Activated CD8-positive, alpha-beta memory T cell treated with anti-CD3 and anti-CD28 coated beads, Interleukin-2, amount 10 ng/mL, durations not matched to agents 7 days and 5 days (primary cell): ENCODE results near the gene SLCO3A1. TPM values are rescaled to one million over a fixed set of nuclear protein-coding genes. Genes with fewer than 3 reads are reported as not detected.

ENCODE experiments used
- ATAC-seq: fragments of 150-1000 bp; cut with Tn5 transposase; one replicate; pipeline ENCODE4 v1.10.0; 2021; ENCODE audit warnings: moderate library complexity
- CTCF ChIA-PET: fragments of 350-600 bp; sonication (Branson Sonifier 250); formaldehyde crosslinking; loops from one replicate; lab custom pipeline; 2021; ENCODE audit warnings: antibody characterized with exemption; lab: Charles Lee
- DNase-seq: peaks from one replicate; pipeline ENCODE4 v3.0.0-alpha.2; 2020
- H3K27ac Mint-ChIP-seq: one replicate; pipeline ENCODE4 v1.8.0; 2021; ENCODE audit warnings: mild to moderate bottlenecking, mixed read lengths
- H3K27me3 Mint-ChIP-seq: one replicate; pipeline ENCODE4 v1.8.0; 2021; ENCODE audit warnings: mixed read lengths
- H3K36me3 Mint-ChIP-seq: one replicate; pipeline ENCODE4 v1.8.0; 2021; ENCODE audit warnings: mild to moderate bottlenecking, mixed read lengths
- H3K4me1 Mint-ChIP-seq: one replicate; pipeline ENCODE4 v1.8.0; 2021; ENCODE audit warnings: mixed read lengths
- H3K4me3 Mint-ChIP-seq: one replicate; pipeline ENCODE4 v1.8.0; 2021; ENCODE audit warnings: mild to moderate bottlenecking, moderate library complexity, mixed read lengths
- H3K9me3 Mint-ChIP-seq: one replicate; pipeline ENCODE4 v1.8.0; 2022; ENCODE audit warnings: low read depth, mixed read lengths
- total RNA-seq, 2 experiments: library from RNA; stranded (reverse); gene quantifications; one replicate each; pipeline ENCODE4 v1.2.3, GENCODE V29; 2021

Gene SLCO3A1
- total RNA-seq, 2 experiments from 2014 or later: 20.8 to 32.0 TPM

DNA sequence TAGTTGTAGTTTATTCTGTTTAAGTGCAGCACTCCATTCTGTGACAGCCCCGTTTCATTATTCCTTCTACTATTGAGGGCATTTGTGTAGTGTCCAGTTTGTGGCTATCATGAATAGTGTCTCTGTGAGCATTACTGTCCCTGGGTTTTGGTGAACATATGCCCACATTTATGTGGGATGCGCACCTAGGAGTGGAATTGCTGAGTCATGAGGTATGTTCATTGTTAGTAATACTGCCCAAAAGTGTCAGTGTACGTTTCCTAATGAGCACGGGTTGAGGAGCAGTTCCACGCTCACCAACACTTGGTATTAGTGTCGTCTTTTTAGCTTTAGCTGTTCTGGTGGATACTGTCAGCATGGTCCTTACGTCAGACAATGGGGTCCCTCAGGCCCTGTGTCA is 131.8 kb downstream of the SLCO3A1 start:
- H3K4me1 Mint-ChIP-seq: no peaks in the 10 kb centered on the region
- no peak overlapping the region for H3K27ac Mint-ChIP-seq
- H3K36me3 Mint-ChIP-seq: no peaks in the 10 kb centered on the region
- H3K4me3 Mint-ChIP-seq: no peak overlapping the region
- ATAC-seq (no peak), DNase-seq (no peak)
- H3K9me3 Mint-ChIP-seq: no peaks in the 10 kb centered on the region
- H3K27me3 Mint-ChIP-seq: no peaks in the 10 kb centered on the region
- CTCF ChIA-PET: no interaction called here

DNA sequence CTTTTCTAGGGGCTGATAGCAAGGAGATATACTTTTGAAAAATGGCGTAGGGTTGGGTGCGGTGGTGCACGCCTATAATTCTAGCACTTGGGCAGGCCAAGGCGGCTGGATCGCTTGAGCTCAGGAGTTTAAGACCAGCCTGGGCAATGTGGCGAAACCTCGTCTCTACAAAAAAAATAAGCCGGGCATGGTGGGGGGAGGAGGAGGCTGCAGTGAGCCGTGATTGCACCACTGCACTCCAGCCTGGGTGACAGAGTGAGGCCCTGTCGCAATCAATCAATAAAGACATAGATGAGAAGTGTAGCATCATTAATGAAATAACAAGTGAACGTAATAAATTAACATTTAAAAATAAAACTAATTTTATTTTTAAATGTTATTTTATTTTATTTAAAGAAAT is 134.6 kb downstream of the SLCO3A1 start:
- Mint-ChIP-seq H3K27me3 (no peaks in the 10 kb centered on the region), H3K36me3 (no peaks in the 10 kb centered on the region), H3K4me3 (no peak overlapping the region), H3K27ac (no peak overlapping the region), H3K4me1 (no peaks in the 10 kb centered on the region), H3K9me3 (no peaks in the 10 kb centered on the region)
- DNase-seq (no peak), ATAC-seq (no peak)
- CTCF ChIA-PET: no interaction called here

DNA sequence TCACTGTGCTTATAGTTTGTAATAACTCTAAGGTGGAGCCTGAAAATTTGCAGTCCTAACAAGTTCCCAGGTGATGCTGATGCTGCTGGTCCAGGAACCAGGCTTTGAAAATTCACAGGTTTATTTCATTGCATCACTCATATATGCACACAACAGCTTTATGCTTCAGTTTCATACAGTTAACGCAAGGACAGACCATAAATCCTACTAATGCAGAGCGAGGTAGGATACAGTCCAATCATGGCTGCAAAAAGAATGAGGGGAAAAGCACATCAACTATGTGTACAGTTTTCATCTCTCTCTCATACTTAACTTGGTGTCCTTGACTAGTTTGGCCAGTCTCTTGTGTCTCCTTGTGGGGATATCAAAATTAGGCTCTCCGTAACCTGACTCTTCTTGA is 135.1 kb downstream of the SLCO3A1 start:
- Mint-ChIP-seq H3K27me3 (no peaks in the 10 kb centered on the region), H3K4me1 (no peaks in the 10 kb centered on the region), H3K36me3 (no peaks in the 10 kb centered on the region), H3K4me3 (no peak overlapping the region), H3K27ac (no peak overlapping the region), H3K9me3 (no peaks in the 10 kb centered on the region)
- ATAC-seq (no peak), DNase-seq (no peak)
- CTCF ChIA-PET: no interaction called here

DNA sequence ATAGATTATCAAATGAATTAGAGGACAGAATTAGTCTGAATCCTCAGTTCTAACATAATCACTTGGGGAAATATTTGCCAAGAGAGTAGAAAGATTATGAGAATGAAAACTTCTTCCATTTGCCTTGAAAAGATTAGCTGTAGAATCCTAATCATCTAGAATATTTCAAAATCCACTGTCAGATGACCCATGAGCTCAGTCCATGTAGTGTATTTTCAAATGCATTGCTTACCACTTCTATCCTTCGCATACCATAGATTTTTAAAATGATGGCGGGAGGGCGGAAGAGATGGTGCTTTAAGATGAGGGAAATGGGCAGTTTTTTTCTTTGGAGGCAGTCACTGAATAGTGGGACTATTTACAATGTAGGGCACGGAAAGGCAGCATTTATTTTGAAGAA is 136.3 kb downstream of the SLCO3A1 start:
- CTCF ChIA-PET: no interaction called here

DNA sequence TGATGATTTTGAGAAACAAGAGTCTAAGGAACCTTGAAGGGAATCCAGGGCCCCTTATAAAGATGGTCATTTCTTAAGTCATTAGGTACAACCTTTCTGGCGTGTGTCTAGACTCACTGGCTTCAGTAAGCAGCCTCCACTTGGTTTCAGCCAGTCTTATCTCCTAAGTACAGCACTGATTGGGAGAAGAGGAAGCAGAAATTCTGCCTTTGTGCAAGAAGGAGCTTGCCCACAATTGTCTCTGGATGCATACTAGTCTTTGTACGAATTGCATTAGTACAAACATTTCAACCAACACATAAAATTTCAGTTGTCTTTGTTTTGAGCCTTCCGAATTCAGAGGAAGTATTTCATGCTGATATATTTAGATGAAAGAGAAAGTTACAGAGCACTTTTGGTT is 139.4 kb downstream of the SLCO3A1 start:
- H3K36me3 Mint-ChIP-seq: no peaks in the 10 kb centered on the region
- H3K27ac Mint-ChIP-seq: no peak overlapping the region
- CTCF ChIA-PET: no interaction called here
- no peak overlapping the region for H3K4me3 Mint-ChIP-seq
- no peaks in the 10 kb centered on the region for H3K9me3 Mint-ChIP-seq
- no peak for DNase-seq
- ATAC-seq: no peak
- no peaks in the 10 kb centered on the region for H3K4me1 Mint-ChIP-seq
- no peaks in the 10 kb centered on the region for H3K27me3 Mint-ChIP-seq

More for the DNA sequence above, 136.3 kb downstream of the SLCO3A1 start:
- Mint-ChIP-seq H3K36me3 (no peaks in the 10 kb centered on the region), H3K9me3 (no peaks in the 10 kb centered on the region), H3K4me3 (no peak overlapping the region), H3K4me1 (no peaks in the 10 kb centered on the region), H3K27ac (no peak overlapping the region), H3K27me3 (no peaks in the 10 kb centered on the region)
- no peak for DNase-seq
- ATAC-seq: no peak

DNA sequence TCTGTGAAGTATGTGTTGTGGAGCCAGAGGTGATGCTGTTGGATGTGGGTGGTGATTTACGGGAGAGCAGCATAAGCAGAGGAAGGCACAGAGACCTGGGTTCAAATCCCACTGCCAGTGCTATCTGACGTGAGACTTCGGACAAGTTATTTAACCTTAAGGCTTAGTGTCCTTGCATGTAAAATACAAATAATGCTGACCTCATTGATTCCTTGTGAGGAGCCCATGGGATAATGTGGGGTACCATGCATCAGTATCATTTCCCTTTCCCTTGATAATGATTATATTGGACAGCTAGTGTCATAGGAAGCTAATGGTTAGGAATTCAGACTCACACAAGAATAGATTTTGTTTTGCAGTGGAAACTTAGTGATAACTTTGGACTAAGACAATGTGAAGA is 141.6 kb downstream of the SLCO3A1 start:
- Mint-ChIP-seq H3K4me3 (no peak overlapping the region), H3K4me1 (no peaks in the 10 kb centered on the region), H3K36me3 (no peaks in the 10 kb centered on the region), H3K9me3 (no peaks in the 10 kb centered on the region), H3K27me3 (no peaks in the 10 kb centered on the region), H3K27ac (no peak overlapping the region)
- ATAC-seq (no peak), DNase-seq (no peak)
- CTCF ChIA-PET: no interaction called here

DNA sequence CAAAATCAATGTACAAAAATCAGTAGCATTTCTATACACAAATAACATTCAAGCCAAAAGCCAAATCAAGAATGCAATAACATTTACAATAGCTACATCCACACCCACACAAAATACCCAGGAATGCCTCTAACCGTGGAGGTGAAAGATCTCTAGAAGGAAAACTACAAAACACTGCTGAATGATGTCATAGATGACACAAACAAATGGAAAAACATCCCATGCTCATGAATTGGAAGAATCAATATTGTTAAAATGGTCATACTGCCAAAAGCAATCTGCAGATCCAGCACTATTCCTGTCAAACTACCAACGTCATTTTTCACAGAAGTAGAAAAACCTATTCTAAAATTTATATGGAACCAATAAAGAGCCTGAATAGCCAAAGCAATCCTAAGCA is 143.7 kb downstream of the SLCO3A1 start:
- no peak overlapping the region for H3K4me3 Mint-ChIP-seq
- ATAC-seq: no peak
- no peaks in the 10 kb centered on the region for H3K4me1 Mint-ChIP-seq
- H3K27me3 Mint-ChIP-seq: no peaks in the 10 kb centered on the region
- H3K36me3 Mint-ChIP-seq: no peaks in the 10 kb centered on the region
- no peaks in the 10 kb centered on the region for H3K9me3 Mint-ChIP-seq
- DNase-seq: no peak
- CTCF ChIA-PET: no interaction called here
- no peak overlapping the region for H3K27ac Mint-ChIP-seq

DNA sequence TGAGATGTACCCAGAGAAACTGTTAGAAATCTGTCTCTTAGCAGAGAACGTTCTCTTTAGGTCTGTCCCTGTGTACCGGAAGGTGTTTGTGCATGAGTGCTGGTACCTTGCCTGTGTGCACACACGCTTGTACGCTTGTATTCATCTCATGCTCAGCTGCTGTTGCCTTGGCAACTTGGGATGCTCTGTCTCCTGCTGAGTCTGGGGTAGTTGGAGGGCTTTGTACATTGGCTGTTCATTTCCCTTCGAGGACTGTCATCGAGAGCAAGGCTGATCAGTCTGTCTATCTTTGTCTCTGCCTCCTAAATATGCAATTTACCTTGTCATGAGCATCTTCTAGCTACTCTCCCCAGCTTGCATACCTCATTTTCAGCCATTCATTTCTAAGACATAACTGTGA is 147.2 kb downstream of the SLCO3A1 start:
- H3K27ac Mint-ChIP-seq: no peak overlapping the region
- ATAC-seq: no peak
- H3K4me1 Mint-ChIP-seq: peaks cover 2% of the 10 kb centered on the region
- H3K4me3 Mint-ChIP-seq: no peak overlapping the region
- CTCF ChIA-PET: no interaction called here
- no peak for DNase-seq
- no peaks in the 10 kb centered on the region for H3K27me3 Mint-ChIP-seq
- no peaks in the 10 kb centered on the region for H3K9me3 Mint-ChIP-seq
- no peaks in the 10 kb centered on the region for H3K36me3 Mint-ChIP-seq

DNA sequence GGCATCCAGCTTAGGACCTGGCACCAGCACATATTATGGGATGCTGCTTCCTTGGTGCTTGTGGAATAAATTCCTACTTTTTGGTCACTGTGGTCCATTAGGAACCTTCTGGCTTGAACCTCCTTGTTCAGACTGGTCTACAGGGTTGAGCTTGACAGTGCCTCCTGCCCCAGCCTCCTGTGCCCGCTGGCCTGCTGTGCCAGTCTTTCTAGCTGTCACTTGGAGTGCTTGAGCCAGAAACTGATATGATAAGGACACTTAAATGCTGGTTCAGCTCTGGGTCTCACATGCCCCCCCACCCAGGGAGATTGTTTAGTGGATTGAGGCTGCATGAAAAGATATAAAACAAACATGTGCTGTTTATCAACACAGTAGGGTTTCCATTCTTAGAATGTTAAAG is 147.8 kb downstream of the SLCO3A1 start:
- Mint-ChIP-seq H3K27me3 (no peaks in the 10 kb centered on the region), H3K4me3 (no peak overlapping the region), H3K9me3 (no peaks in the 10 kb centered on the region), H3K36me3 (no peaks in the 10 kb centered on the region), H3K27ac (no peak overlapping the region), H3K4me1 (peaks cover 2% of the 10 kb centered on the region)
- ATAC-seq (no peak), DNase-seq (no peak)
- CTCF ChIA-PET: no interaction called here

DNA sequence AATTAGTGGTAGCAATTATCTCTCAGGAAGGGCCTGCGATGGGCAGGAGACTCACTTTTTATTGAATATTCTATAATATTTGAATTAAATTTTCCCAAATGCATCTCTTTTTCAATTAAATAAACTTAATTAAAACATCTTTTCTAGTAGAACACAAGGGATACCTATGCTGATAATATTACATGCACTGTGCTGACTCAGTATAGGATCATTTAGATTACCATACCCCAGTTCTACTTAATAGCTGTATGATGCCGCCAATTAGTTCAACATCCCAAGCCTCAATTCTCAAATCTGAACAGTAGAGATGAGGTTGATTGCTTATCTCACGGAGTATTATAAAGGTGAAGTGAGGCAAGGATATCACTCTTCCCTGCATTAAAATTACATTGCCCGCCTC is 149.2 kb downstream of the SLCO3A1 start:
- peaks cover 2% of the 10 kb centered on the region for H3K4me1 Mint-ChIP-seq
- no peaks in the 10 kb centered on the region for H3K27me3 Mint-ChIP-seq
- no peak overlapping the region for H3K27ac Mint-ChIP-seq
- H3K9me3 Mint-ChIP-seq: no peaks in the 10 kb centered on the region
- CTCF ChIA-PET: no interaction called here
- ATAC-seq: no peak
- no peak overlapping the region for H3K4me3 Mint-ChIP-seq
- H3K36me3 Mint-ChIP-seq: no peaks in the 10 kb centered on the region
- no peak for DNase-seq

DNA sequence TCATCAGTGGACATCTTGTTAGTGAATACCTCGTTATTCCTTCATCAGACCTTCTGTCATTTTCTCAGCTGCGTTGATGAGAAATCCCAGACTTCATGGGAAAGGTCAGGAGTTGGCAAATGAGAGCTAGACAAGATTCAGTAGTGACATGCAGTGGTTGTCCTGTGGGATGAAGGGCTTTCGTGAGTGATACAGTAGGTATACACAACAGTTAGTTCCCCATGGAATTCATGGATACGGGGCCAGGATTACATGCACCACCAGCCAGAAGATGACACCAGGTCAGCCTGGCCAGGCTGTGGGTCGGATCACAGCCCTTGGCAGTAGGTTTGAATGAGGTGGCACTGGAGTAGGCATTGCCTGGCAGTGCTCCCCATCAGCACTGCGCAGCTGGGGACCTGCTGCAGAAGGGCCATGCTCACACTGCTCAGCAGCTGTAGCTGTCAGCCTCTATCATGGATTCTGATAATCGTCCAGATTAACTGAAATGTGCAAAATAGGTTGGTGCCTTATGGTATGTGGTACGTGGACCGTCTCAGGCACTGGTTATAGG is 150.1 kb downstream of the SLCO3A1 start:
- DNase-seq: no peak
- CTCF ChIA-PET: no interaction called here
- Mint-ChIP-seq H3K27ac (no peak overlapping the region), H3K9me3 (no peaks in the 10 kb centered on the region), H3K36me3 (no peaks in the 10 kb centered on the region), H3K27me3 (no peaks in the 10 kb centered on the region), H3K4me3 (no peak overlapping the region), H3K4me1 (peaks cover 8% of the 10 kb centered on the region)
- no peak for ATAC-seq

DNA sequence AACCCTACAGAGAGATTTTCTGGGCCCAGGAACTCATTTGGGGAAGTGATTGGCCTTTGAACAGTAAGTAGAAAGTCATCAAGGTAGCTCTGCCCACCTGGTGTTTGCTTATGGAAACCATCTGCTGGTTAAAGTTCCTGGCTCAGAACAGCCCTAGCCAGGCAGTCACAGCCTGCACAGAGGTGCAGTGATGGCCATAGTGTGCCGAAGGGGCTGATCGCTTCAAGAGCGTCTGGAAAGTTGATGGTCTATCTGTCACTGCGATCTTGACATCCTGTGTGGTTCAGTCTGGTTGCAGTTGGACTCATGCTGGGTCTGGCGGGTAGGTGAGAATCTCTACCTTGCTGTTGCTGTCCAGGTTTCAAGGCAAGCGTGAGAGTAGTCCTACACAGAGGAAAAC is 151.6 kb downstream of the SLCO3A1 start:
- Mint-ChIP-seq H3K36me3 (no peaks in the 10 kb centered on the region), H3K27me3 (no peaks in the 10 kb centered on the region), H3K4me1 (peaks cover 20% of the 10 kb centered on the region), H3K27ac (no peak overlapping the region), H3K4me3 (no peak overlapping the region), H3K9me3 (no peaks in the 10 kb centered on the region)
- DNase-seq: no peak
- no peak for ATAC-seq
- CTCF ChIA-PET: no interaction called here

DNA sequence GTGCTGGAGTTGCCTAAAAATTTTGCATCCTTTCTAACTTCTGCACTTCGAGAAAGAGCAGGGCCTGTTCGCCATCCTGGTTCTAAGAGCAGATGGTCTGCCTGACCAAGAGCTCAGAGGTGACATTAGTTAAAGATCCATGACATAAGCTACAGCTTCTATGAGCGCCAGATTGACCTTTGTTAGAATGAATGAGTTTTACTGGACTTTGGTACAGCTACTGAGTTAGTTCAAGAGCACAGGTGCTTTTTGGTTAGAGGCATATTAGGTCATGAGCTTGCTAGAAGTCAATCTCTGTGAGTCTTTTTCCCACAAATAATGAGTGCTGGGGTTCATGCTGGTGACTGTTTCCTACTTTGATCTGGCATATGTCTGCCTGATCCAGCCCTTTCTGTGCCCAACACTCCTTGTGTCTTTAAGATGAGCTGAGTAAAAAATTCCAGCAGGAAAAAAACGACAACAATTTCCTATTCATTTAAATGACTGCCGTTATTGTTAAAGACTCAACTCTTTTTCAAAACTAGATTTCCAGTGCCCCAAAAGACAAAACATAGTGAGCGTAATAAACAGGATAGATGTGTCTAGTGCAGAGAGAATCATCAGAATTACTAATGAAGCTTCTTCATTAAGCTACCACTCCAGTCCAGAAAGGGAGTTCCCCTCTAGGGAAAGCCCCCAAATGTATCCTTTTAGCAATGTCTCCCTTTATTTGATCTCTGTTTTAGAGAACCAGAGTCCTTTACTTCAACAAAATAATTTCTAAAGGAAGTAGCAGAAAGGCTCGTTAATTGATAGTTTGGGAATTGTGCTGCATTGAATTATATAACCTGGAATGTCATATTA is 152.9 kb downstream of the SLCO3A1 start:
- CTCF ChIA-PET: no interaction called here
- Mint-ChIP-seq H3K9me3 (no peaks in the 10 kb centered on the region), H3K4me3 (no peak overlapping the region), H3K4me1 (peaks cover 22% of the 10 kb centered on the region), H3K27ac (no peak overlapping the region), H3K36me3 (no peaks in the 10 kb centered on the region), H3K27me3 (no peaks in the 10 kb centered on the region)
- ATAC-seq (no peak), DNase-seq (no peak)

DNA sequence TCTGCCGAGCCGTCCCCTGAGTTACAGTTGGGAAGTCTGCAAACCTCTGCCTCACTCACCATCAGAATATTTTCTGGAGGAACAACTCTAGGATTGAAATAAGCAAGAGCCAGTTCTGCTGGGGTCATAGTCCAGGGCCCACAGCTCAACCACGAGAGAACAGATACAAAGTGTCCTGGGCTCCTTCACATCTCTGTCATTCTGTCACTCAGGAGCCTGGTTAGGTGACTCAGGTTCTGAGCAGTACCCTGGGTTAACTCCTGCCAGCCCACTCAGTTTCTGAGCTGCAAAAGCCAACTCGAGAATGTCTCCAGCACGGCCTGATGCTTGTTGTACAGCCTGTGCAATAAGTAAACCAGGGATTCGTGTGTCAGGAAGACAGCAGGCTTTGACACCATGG is 155.7 kb downstream of the SLCO3A1 start:
- Mint-ChIP-seq H3K4me3 (no peak overlapping the region), H3K27ac (no peak overlapping the region), H3K27me3 (no peaks in the 10 kb centered on the region), H3K4me1 (peaks cover 37% of the 10 kb centered on the region), H3K9me3 (no peaks in the 10 kb centered on the region), H3K36me3 (no peaks in the 10 kb centered on the region)
- CTCF ChIA-PET: no interaction called here
- ATAC-seq (no peak), DNase-seq (no peak)
